Parathyroid adenoma (tissue), 2 donors: Measurements from ENCODE around the gene TREH.

Experiments used
- H2AFZ ChIP-seq: fragments of 300-600 bp; sonication (generic); one replicate; pipeline ENCODE4 v1.7.0; 2017; ENCODE audit warnings: antibody characterized with exemption, mild to moderate bottlenecking
- H3K27ac ChIP-seq: fragments of 300-600 bp; sonication (generic); one replicate; pipeline ENCODE4 v1.7.0; 2017
- H3K27me3 ChIP-seq: fragments of 300-600 bp; sonication (generic); one replicate; pipeline ENCODE4 v1.7.0; 2017; ENCODE audit warnings: low read length; ENCODE audit not compliant: control insufficient read depth, insufficient read depth
- H3K36me3 ChIP-seq: fragments of 300-600 bp; sonication (generic); one replicate; pipeline ENCODE4 v1.7.0; 2017; ENCODE audit warnings: low read length; ENCODE audit not compliant: control insufficient read depth, insufficient read depth
- H3K4me1 ChIP-seq: fragments of 300-600 bp; sonication (generic); one replicate; pipeline ENCODE4 v1.7.0; 2017; ENCODE audit warnings: control low read depth
- H3K4me2 ChIP-seq: fragments of 300-600 bp; sonication (generic); one replicate; pipeline ENCODE4 v1.7.0; 2017; ENCODE audit warnings: low read length
- H3K4me3 ChIP-seq: fragments of 300-600 bp; sonication (generic); one replicate; pipeline ENCODE4 v1.7.0; 2017; ENCODE audit warnings: low read depth, low read length
- H3K79me2 ChIP-seq: fragments of 300-600 bp; sonication (generic); one replicate; pipeline ENCODE4 v1.7.0; 2017; ENCODE audit warnings: control low read depth
- H3K9ac ChIP-seq: fragments of 300-600 bp; sonication (generic); one replicate; pipeline ENCODE4 v1.7.0; 2017; ENCODE audit warnings: mild to moderate bottlenecking
- H3K9me3 ChIP-seq: fragments of 300-600 bp; sonication (generic); one replicate; pipeline ENCODE4 v1.7.0; 2017; ENCODE audit warnings: low read length; ENCODE audit not compliant: control insufficient read depth
- TF ChIP-seq, protein P1 (sequence below): fragments of 300-600 bp; sonication (generic); IDR thresholded peaks from one replicate; pipeline ENCODE4 v1.7.0; 2017; ENCODE audit warnings: antibody characterized with exemption, mild to moderate bottlenecking
- donor health status: primary hyperparathyroidism.

Gene TREH

GRCh38 chr11:118706546-118706825 lies 27.0 kb upstream of the TREH start:
- no peak overlapping the region for H2AFZ ChIP-seq
- no peaks in the 10 kb centered on the region for H3K36me3 ChIP-seq
- H3K27ac ChIP-seq, result no peak overlapping the region
- no peak overlapping the region for H3K4me3 ChIP-seq
- no peak overlapping the region for H3K4me2 ChIP-seq
- no peaks in the 10 kb centered on the region for H3K27me3 ChIP-seq
- no peaks in the 10 kb centered on the region for H3K9me3 ChIP-seq
- no peaks in the 10 kb centered on the region for H3K4me1 ChIP-seq
- TF ChIP-seq, protein P1, sequence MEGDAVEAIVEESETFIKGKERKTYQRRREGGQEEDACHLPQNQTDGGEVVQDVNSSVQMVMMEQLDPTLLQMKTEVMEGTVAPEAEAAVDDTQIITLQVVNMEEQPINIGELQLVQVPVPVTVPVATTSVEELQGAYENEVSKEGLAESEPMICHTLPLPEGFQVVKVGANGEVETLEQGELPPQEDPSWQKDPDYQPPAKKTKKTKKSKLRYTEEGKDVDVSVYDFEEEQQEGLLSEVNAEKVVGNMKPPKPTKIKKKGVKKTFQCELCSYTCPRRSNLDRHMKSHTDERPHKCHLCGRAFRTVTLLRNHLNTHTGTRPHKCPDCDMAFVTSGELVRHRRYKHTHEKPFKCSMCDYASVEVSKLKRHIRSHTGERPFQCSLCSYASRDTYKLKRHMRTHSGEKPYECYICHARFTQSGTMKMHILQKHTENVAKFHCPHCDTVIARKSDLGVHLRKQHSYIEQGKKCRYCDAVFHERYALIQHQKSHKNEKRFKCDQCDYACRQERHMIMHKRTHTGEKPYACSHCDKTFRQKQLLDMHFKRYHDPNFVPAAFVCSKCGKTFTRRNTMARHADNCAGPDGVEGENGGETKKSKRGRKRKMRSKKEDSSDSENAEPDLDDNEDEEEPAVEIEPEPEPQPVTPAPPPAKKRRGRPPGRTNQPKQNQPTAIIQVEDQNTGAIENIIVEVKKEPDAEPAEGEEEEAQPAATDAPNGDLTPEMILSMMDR, result no peak
- no peaks in the 10 kb centered on the region for H3K79me2 ChIP-seq
- no peak overlapping the region for H3K9ac ChIP-seq

DNA sequence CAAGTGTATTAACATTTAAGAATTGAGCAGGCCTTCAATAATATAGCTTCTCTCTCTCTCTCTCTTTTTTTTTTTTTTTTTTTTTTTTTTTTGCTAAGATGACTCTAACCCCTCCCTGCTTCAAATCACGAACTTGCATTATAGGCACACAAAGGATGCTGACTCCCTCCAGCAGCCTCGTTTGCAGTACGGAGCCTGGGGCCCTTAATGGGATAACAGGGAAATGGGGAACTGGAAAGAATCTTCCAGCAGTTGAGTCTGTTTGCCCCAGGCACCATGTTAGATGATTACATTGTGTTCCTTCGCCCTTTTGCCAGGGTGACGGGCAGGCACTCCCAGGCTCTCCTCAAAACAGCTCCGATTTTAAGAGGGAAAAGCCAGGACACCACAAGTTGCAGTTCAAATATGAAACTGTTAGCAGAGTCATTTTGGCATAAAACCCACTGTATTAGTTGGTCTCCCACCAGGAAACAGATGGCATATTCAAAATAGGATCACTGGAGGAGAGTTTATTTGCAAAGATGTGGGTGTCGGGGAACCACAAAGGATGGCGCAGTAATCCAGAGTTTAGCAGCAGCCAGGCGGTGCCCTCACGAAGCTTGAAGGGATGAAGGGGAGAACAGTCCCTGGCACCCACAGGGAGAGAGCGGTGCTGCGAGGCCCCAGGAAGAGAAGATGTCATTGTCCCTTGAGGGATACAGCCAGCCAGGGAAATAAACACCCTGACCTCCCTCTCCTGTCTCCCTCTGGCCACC lies 26.5 kb upstream of the TREH start:
- Histone ChIP-seq H3K79me2 (no peaks in the 10 kb centered on the region), H3K4me1 (no peaks in the 10 kb centered on the region), H3K27ac (no peak overlapping the region), H2AFZ (no peak overlapping the region), H3K4me2 (no peak overlapping the region), H3K36me3 (no peaks in the 10 kb centered on the region), H3K27me3 (no peaks in the 10 kb centered on the region), H3K9ac (no peak overlapping the region), H3K4me3 (no peak overlapping the region), H3K9me3 (no peaks in the 10 kb centered on the region)
- TF ChIP-seq, protein P1, result no peak

- no peak overlapping the region for H3K4me3 ChIP-seq
- H3K27ac ChIP-seq, result no peak overlapping the region
- no peaks in the 10 kb centered on the region for H3K27me3 ChIP-seq
- H3K79me2 ChIP-seq, result no peaks in the 10 kb centered on the region
- H3K9ac ChIP-seq, result no peak overlapping the region
- H2AFZ ChIP-seq, result no peak overlapping the region
- no peak overlapping the region for H3K4me2 ChIP-seq
- no peaks in the 10 kb centered on the region for H3K4me1 ChIP-seq
- no peaks in the 10 kb centered on the region for H3K9me3 ChIP-seq
- TF ChIP-seq, protein P1, result no peak
- H3K36me3 ChIP-seq, result no peaks in the 10 kb centered on the region
Measured at GRCh38 chr11:118705111-118705741, 25.8 kb upstream of the TREH start.

- no peaks in the 10 kb centered on the region for H3K27me3 ChIP-seq
- no peaks in the 10 kb centered on the region for H3K79me2 ChIP-seq
- no peaks in the 10 kb centered on the region for H3K36me3 ChIP-seq
- no peak overlapping the region for H3K4me3 ChIP-seq
- no peaks in the 10 kb centered on the region for H3K4me1 ChIP-seq
- H3K9ac ChIP-seq, result no peak overlapping the region
- no peak overlapping the region for H2AFZ ChIP-seq
- TF ChIP-seq, protein P1, result no peak
- H3K9me3 ChIP-seq, result no peaks in the 10 kb centered on the region
- H3K4me2 ChIP-seq, result no peak overlapping the region
- H3K27ac ChIP-seq, result no peak overlapping the region
Measured at GRCh38 chr11:118703563-118704106, 24.2 kb upstream of the TREH start.
